COR-L47 (cell line): ENCODE measurements around the gene ZBTB38.

Source experiments
- DNase-seq: peaks from one replicate; lab custom pipeline; 2025; lab: John Stamatoyannopoulos, UW

Gene ZBTB38

GRCh38 chr3:141368925-141369794, 856 bp downstream of the ZBTB38 start:
- no peak for DNase-seq

- peak; percentile 73 for DNase-seq
Measured at GRCh38 chr3:141370065-141370533, 1.8 kb downstream of the ZBTB38 start.

- DNase-seq: no peak
Measured at GRCh38 chr3:141371882-141372281, 3.6 kb downstream of the ZBTB38 start.

- DNase-seq: no peak
Measured at GRCh38 chr3:141372656-141373055, 4.4 kb downstream of the ZBTB38 start.

GRCh38 chr3:141373232-141373631, 4.9 kb downstream of the ZBTB38 start:
- no peak for DNase-seq

GRCh38 chr3:141373768-141374526, 5.6 kb downstream of the ZBTB38 start:
- DNase-seq: no peak

- DNase-seq: no peak
Measured at GRCh38 chr3:141375381-141376301, 7.3 kb downstream of the ZBTB38 start.

- no peak for DNase-seq
Measured at GRCh38 chr3:141377377-141377776, 9.1 kb downstream of the ZBTB38 start.

GRCh38 chr3:141378556-141378955, 10.3 kb downstream of the ZBTB38 start:
- no peak for DNase-seq

- no peak for DNase-seq
Measured at GRCh38 chr3:141379250-141379966, 11.1 kb downstream of the ZBTB38 start.

GRCh38 chr3:141380279-141380678, 12.0 kb downstream of the ZBTB38 start:
- no peak for DNase-seq

GRCh38 chr3:141380987-141381386, 12.7 kb downstream of the ZBTB38 start:
- no peak for DNase-seq

- DNase-seq: peak; percentile 50
Measured at GRCh38 chr3:141382571-141382970, 14.3 kb downstream of the ZBTB38 start.

- peak; percentile 42 for DNase-seq
Measured at GRCh38 chr3:141383555-141384129, 15.3 kb downstream of the ZBTB38 start.

- DNase-seq: peak; percentile 84
Measured at GRCh38 chr3:141384157-141384556, 15.9 kb downstream of the ZBTB38 start.

- DNase-seq: no peak
Measured at GRCh38 chr3:141384575-141384974, 16.3 kb downstream of the ZBTB38 start.

GRCh38 chr3:141385406-141386125, 17.3 kb downstream of the ZBTB38 start:
- no peak for DNase-seq

- no peak for DNase-seq
Measured at GRCh38 chr3:141386126-141386488, 17.8 kb downstream of the ZBTB38 start.

- peak; percentile 63 for DNase-seq
Measured at GRCh38 chr3:141386611-141387111, 18.4 kb downstream of the ZBTB38 start.

GRCh38 chr3:141387516-141387915, 19.2 kb downstream of the ZBTB38 start:
- DNase-seq: peak; percentile 29
